HL-60 (cell line): ENCODE measurements around the gene TRIM54.
"Not testable (repeated sequence)": the region's sequence is repeated elsewhere in the genome, so short reads cannot be mapped to it uniquely, and the experiment has no call there.

ENCODE experiments used
- DNase-seq, 2 experiments: peaks; one replicate each; pipeline ENCODE4 v3.0.0-alpha.2; 2010 to 2020; ENCODE audit warnings: low read depth in 1 of 2, low spot score in 1 of 2
- H3K27ac ChIP-seq: fragments of 250-450 bp; sonication (Bioruptor Pico); replicated peaks from 2 replicates; pipeline ENCODE4 v1.5.1; 2020; ENCODE audit warnings: mild to moderate bottlenecking, moderate library complexity
- H3K27me3 ChIP-seq: fragments of 250-450 bp; sonication (Bioruptor Pico); 2 replicates; pipeline ENCODE4 v1.5.1; 2021; ENCODE audit warnings: mild to moderate bottlenecking, moderate library complexity; ENCODE audit not compliant: insufficient read depth, poor library complexity, severe bottlenecking
- H3K4me3 ChIP-seq: replicated peaks from 2 replicates; pipeline ENCODE4 v1.5.1; 2011; ENCODE audit warnings: mild to moderate bottlenecking, control low read depth, low read length; ENCODE audit not compliant: insufficient read depth
- CTCF ChIP-seq: IDR thresholded peaks from one replicate; pipeline ENCODE4 v1.5.1; 2011; ENCODE audit warnings: low read length, control low read depth, inconsistent platforms; ENCODE audit not compliant: insufficient read depth
- GABPA ChIP-seq: IDR thresholded peaks from 2 replicates; pipeline ENCODE4 v1.6.1; 2012; ENCODE audit warnings: low read depth
- POLR2AphosphoS5 ChIP-seq: IDR thresholded peaks from 2 replicates; pipeline ENCODE4 v1.6.1; 2012; ENCODE audit warnings: low read depth
- REST ChIP-seq: IDR thresholded peaks from 2 replicates; pipeline ENCODE4 v1.6.1; 2012; ENCODE audit warnings: low read depth; ENCODE audit not compliant: insufficient replicate concordance
- SPI1 ChIP-seq: IDR thresholded peaks from 2 replicates; pipeline ENCODE4 v1.6.1; 2012; ENCODE audit warnings: low read depth, mild to moderate bottlenecking, borderline replicate concordance

The TRIM54 gene

GRCh38 chr2:27263287-27264252, 18.7 kb upstream of the TRIM54 start:
- DNase-seq: no peak
- no peak overlapping the region for H3K27ac ChIP-seq
- peak overlapping the region; percentile 39 for H3K4me3 ChIP-seq
- TF ChIP-seq CTCF: no peak
- no peak for TF ChIP-seq POLR2AphosphoS5
- TF ChIP-seq SPI1: no peak
- no peak for TF ChIP-seq GABPA
- H3K27me3 ChIP-seq: peaks cover 60% of the 10 kb centered on the region

GRCh38 chr2:27264253-27264752, 17.9 kb upstream of the TRIM54 start:
- DNase-seq: no peak
- peaks cover 60% of the 10 kb centered on the region for H3K27me3 ChIP-seq
- H3K4me3 ChIP-seq: peak overlapping the region; percentile 28
- no peak for TF ChIP-seq REST
- no peak for TF ChIP-seq CTCF
- TF ChIP-seq GABPA: no peak
- no peak for TF ChIP-seq SPI1
- TF ChIP-seq POLR2AphosphoS5: no peak
- no peak overlapping the region for H3K27ac ChIP-seq

- Histone ChIP-seq H3K4me3 (peak overlapping the region; percentile 28), H3K27ac (no peak overlapping the region), H3K27me3 (peaks cover 60% of the 10 kb centered on the region)
- TF ChIP-seq POLR2AphosphoS5 (no peak), CTCF (peak; percentile 46)
- DNase-seq: peak; percentile 49 to 55
Observed at GRCh38 chr2:27264753-27265535, 17.3 kb upstream of the TRIM54 start.

GRCh38 chr2:27265536-27265870, 16.7 kb upstream of the TRIM54 start:
- no peak for DNase-seq
- TF ChIP-seq POLR2AphosphoS5 (no peak), GABPA (no peak), CTCF (no peak), SPI1 (no peak), REST (no peak)
- no peak overlapping the region for H3K27ac ChIP-seq
- H3K27me3 ChIP-seq: peaks cover 57% of the 10 kb centered on the region
- no peak overlapping the region for H3K4me3 ChIP-seq

- DNase-seq: not testable (repeated sequence)
Observed at GRCh38 chr2:27268296-27268695, 13.9 kb upstream of the TRIM54 start.

More at GRCh38 chr2:27268296-27268695, 13.9 kb upstream of the TRIM54 start:
- H3K4me3 ChIP-seq, H3K27ac ChIP-seq: not testable (repeated sequence)
- peaks cover 33% of the 10 kb centered on the region for H3K27me3 ChIP-seq
